ENCODE results near the gene YY2. TPM values are rescaled to one million over a fixed set of nuclear protein-coding genes. Genes with fewer than 3 reads are reported as not detected.

The YY2 gene
- 1 to 10 TPM in 2 of 4 donors, under 1 TPM in 1, not detected in 1; 0.26 to 4.4 (median 3.7) TPM for total RNA-seq

GRCh38 chrX:21855937-21856415 lies at the start of gene YY2:
Gene YY2, plus strand, starts transcription at chrX:21855987. Its CDS starts 498 bp downstream, at chrX:21856485.
- Histone ChIP-seq H3K9me3 (no peaks in the 10 kb centered on the region), H3K4me1 (no peaks in the 10 kb centered on the region), H3K4me3 (no peak within 1 kb of the TSS), H3K36me3 (no peaks in the 10 kb centered on the region), H3K27ac (no peak within 1 kb of the TSS), H3K27me3 (no peaks in the 10 kb centered on the region)
- no peak for DNase-seq
- no peak for TF ChIP-seq CTCF (IDR thresholded peaks at IDR 0.05)
- no peak for TF ChIP-seq POLR2A (IDR thresholded peaks at IDR 0.05)
- intact Hi-C loops (cut with DNase I; ENCODE audit: low total_unique reads), result no loop called here

- Histone ChIP-seq H3K4me1 (no peaks in the 10 kb centered on the region), H3K27me3 (no peaks in the 10 kb centered on the region), H3K9me3 (no peaks in the 10 kb centered on the region), H3K4me3 (no peak overlapping the region), H3K36me3 (no peaks in the 10 kb centered on the region), H3K27ac (no peak overlapping the region)
- TF ChIP-seq POLR2A (IDR thresholded peaks at IDR 0.05) (no peak), CTCF (IDR thresholded peaks at IDR 0.05) (no peak)
- DNase-seq, result no peak
- intact Hi-C loops (cut with DNase I; ENCODE audit: low total_unique reads), result no loop called here
Observed at GRCh38 chrX:21806691-21807090, 49.1 kb upstream of the YY2 start.

- Histone ChIP-seq H3K9me3 (no peaks in the 10 kb centered on the region), H3K36me3 (no peaks in the 10 kb centered on the region), H3K4me3 (no peak overlapping the region), H3K4me1 (no peaks in the 10 kb centered on the region), H3K27ac (no peak overlapping the region), H3K27me3 (no peaks in the 10 kb centered on the region)
- intact Hi-C loops (cut with DNase I; ENCODE audit: low total_unique reads), result no loop called here
- no peak for DNase-seq
- TF ChIP-seq CTCF (IDR thresholded peaks at IDR 0.05) (no peak), POLR2A (IDR thresholded peaks at IDR 0.05) (no peak)
Observed at GRCh38 chrX:21811832-21812231, 44.0 kb upstream of the YY2 start.

GRCh38 chrX:21812628-21813027 lies 43.2 kb upstream of the YY2 start:
- TF ChIP-seq POLR2A (IDR thresholded peaks at IDR 0.05) (no peak), CTCF (IDR thresholded peaks at IDR 0.05) (no peak)
- no peak overlapping the region for H3K27ac ChIP-seq

GRCh38 chrX:21813612-21814368 lies 42.0 kb upstream of the YY2 start:
- TF ChIP-seq POLR2A (IDR thresholded peaks at IDR 0.05) (no peak), CTCF (IDR thresholded peaks at IDR 0.05) (no peak)
- no peaks in the 10 kb centered on the region for H3K9me3 ChIP-seq
- no peaks in the 10 kb centered on the region for H3K27me3 ChIP-seq
- H3K4me1 ChIP-seq, result no peaks in the 10 kb centered on the region
- intact Hi-C loops (cut with DNase I; ENCODE audit: low total_unique reads), result no loop called here
- no peaks in the 10 kb centered on the region for H3K36me3 ChIP-seq
- H3K4me3 ChIP-seq, result no peak overlapping the region
- H3K27ac ChIP-seq, result no peak overlapping the region
- DNase-seq, result no peak

More at GRCh38 chrX:21812628-21813027, 43.2 kb upstream of the YY2 start:
- Histone ChIP-seq H3K4me3 (no peak overlapping the region), H3K9me3 (no peaks in the 10 kb centered on the region), H3K4me1 (no peaks in the 10 kb centered on the region), H3K27me3 (no peaks in the 10 kb centered on the region), H3K36me3 (no peaks in the 10 kb centered on the region)
- intact Hi-C loops (cut with DNase I; ENCODE audit: low total_unique reads), result no loop called here
- no peak for DNase-seq

Measured in uterus (tissue), 4 donors.